Bronchial epithelial cell (primary cell): ENCODE measurements around the gene PC. TPM values are rescaled to one million over a fixed set of nuclear protein-coding genes. Genes with fewer than 3 reads are reported as not detected.

Experiments
- DNase-seq: peaks from one replicate; pipeline ENCODE4 v3.0.0-alpha.2; 2010; ENCODE audit warnings: low read depth
- FAIRE-seq: peaks from 2 replicates; lab custom pipeline; 2011; peaks lifted over from hg19 to GRCh38; lab: Jason Lieb, UNC
- H3K27me3 ChIP-seq: 2 replicates; pipeline ENCODE4 v1.5.1; 2011; ENCODE audit warnings: low read length; ENCODE audit not compliant: control insufficient read depth, insufficient read depth
- H3K36me3 ChIP-seq: 2 replicates; pipeline ENCODE4 v1.5.1; 2011; ENCODE audit warnings: low read length; ENCODE audit not compliant: control insufficient read depth, insufficient read depth
- H3K4me3 ChIP-seq: 2 replicates; pipeline ENCODE4 v1.5.1; 2011; ENCODE audit warnings: mild to moderate bottlenecking, low read depth, low read length, control low read depth
- CTCF ChIP-seq: IDR thresholded peaks from 2 replicates; pipeline ENCODE4 v1.5.1; 2011; ENCODE audit warnings: mild to moderate bottlenecking, moderate library complexity, low read length, control low read depth, inconsistent platforms; ENCODE audit not compliant: insufficient read depth, severe bottlenecking
- total RNA-seq: library from RNA; depleted of rRNA; stranded (reverse); fragments of >200 nt; gene quantifications from 2 replicates; pipeline ENCODE4 v1.2.1, GENCODE V29; 2014

The PC gene
- total RNA-seq, 1 donor from 2014 or later: 14.2 TPM

- DNase-seq (peak; percentile 47), FAIRE-seq (peak; percentile 75)
- Histone ChIP-seq H3K4me3 (peak overlapping the region; percentile 66), H3K36me3 (peaks cover 12% of the 10 kb centered on the region), H3K27me3 (no peaks in the 10 kb centered on the region)
- no peak for TF ChIP-seq CTCF
Measured at GRCh38 chr11:66855574-66856495, 102.3 kb downstream of the PC start.

GRCh38 chr11:66854729-66855211 lies 103.4 kb downstream of the PC start:
- no peak for DNase-seq
- FAIRE-seq: no peak
- Histone ChIP-seq H3K27me3 (no peaks in the 10 kb centered on the region), H3K4me3 (no peak overlapping the region), H3K36me3 (peaks cover 13% of the 10 kb centered on the region)
- TF ChIP-seq CTCF: no peak

GRCh38 chr11:66854231-66854661 lies 103.9 kb downstream of the PC start:
- Histone ChIP-seq H3K36me3 (peaks cover 12% of the 10 kb centered on the region), H3K4me3 (no peak overlapping the region), H3K27me3 (no peaks in the 10 kb centered on the region)
- no peak for TF ChIP-seq CTCF
- DNase-seq (no peak), FAIRE-seq (no peak)

GRCh38 chr11:66853242-66854229 lies 104.6 kb downstream of the PC start:
- Histone ChIP-seq H3K27me3 (no peaks in the 10 kb centered on the region), H3K4me3 (no peak overlapping the region), H3K36me3 (peaks cover 9% of the 10 kb centered on the region)
- no peak for FAIRE-seq
- no peak for TF ChIP-seq CTCF
- DNase-seq: no peak

GRCh38 chr11:66852466-66853241 lies 105.5 kb downstream of the PC start:
- H3K27me3 ChIP-seq: no peaks in the 10 kb centered on the region
- H3K4me3 ChIP-seq: no peak overlapping the region
- FAIRE-seq (no peak), DNase-seq (no peak)
- no peak for TF ChIP-seq CTCF
- peaks cover 8% of the 10 kb centered on the region for H3K36me3 ChIP-seq
